Spinal cord (tissue), 10 donors: ENCODE data around the gene ZNF532. TPM values are rescaled to one million over a fixed set of nuclear protein-coding genes. Genes with fewer than 3 reads are reported as not detected.
A peak's percentile ranks its signal among the peaks of the same experiment; 100 is the strongest.

Source experiments
- DNase-seq, 6 donors: peaks; one replicate each; pipeline versions ENCODE4 v3.0.0 to v3.0.0-alpha.2; 2013 to 2015; ENCODE audit warnings: low spot score in 6 of 6, low read depth in 4 of 6
- H3K27ac ChIP-seq: one replicate; pipeline ENCODE4 v1.5.1; 2013; ENCODE audit warnings: low read depth, low read length, control low read depth
- H3K27me3 ChIP-seq: one replicate; pipeline ENCODE4 v1.6.1; 2013; ENCODE audit warnings: low read length; ENCODE audit not compliant: control insufficient read depth, insufficient read depth
- H3K36me3 ChIP-seq: one replicate; pipeline ENCODE4 v1.6.1; 2013; ENCODE audit warnings: low read length; ENCODE audit not compliant: control insufficient read depth, insufficient read depth
- H3K4me1 ChIP-seq: one replicate; pipeline ENCODE4 v1.6.1; 2013; ENCODE audit warnings: low read length; ENCODE audit not compliant: control insufficient read depth, insufficient read depth
- H3K4me3 ChIP-seq: one replicate; pipeline ENCODE4 v1.5.1; 2013; ENCODE audit warnings: low read depth, low read length, control low read depth
- H3K9me3 ChIP-seq: one replicate; pipeline ENCODE4 v1.6.1; 2013; ENCODE audit warnings: low read length; ENCODE audit not compliant: control insufficient read depth, insufficient read depth
- WGBS: methylation state at CpG from one replicate; pipeline ENCODE4 v1.1.5; 2013; ENCODE audit warnings: missing lambda C conversion rate; ENCODE audit not compliant: insufficient coverage; 5-methylcytosine and 5-hydroxymethylcytosine counted together
- polyA plus RNA-seq, 2 donors: library from polyadenylated mRNA; unstranded; fragments of 120-200 nt; gene quantifications; one replicate each; pipeline ENCODE4 v1.2.1, GENCODE V29; 2013; ENCODE audit not compliant: insufficient read length in 2 of 2
- total RNA-seq, 2 donors: library from RNA; depleted of rRNA in 1 of 2; stranded (reverse); fragments of 120-200 nt in 1 of 2; fragments of >200 nt in 1 of 2; gene quantifications; one replicate each; pipeline versions ENCODE4 v1.2.3 to v1.2.4, GENCODE V29; 2013 to 2014
- donor health status: healthy.

The ZNF532 gene
- total and polyA plus RNA-seq, 4 donors, result 106 to 147 (median 122) TPM

DNA sequence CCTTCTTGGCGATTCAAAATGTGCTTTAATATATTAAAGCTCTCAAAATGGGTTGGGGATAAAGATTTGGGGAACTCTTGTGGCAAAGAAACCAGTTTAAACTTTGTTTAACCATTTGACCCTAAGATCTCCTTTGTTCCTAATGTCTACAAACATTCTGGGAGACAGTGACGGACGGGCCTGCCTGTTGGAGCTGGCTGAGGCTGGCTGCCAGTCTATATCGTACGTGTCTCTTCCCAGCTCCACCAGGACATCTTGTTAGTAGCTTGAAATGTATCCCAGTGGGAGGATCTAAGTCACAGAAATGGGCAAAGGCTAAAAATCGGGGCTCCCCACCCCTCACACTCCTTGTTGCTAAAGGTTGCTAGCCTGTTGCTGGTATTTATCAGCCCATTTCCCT lies 30.7 kb downstream of the ZNF532 start:
- Histone ChIP-seq H3K36me3 (peaks cover 18% of the 10 kb centered on the region), H3K27me3 (no peaks in the 10 kb centered on the region), H3K4me3 (no peak overlapping the region), H3K9me3 (no peaks in the 10 kb centered on the region), H3K4me1 (peaks cover 42% of the 10 kb centered on the region), H3K27ac (peak overlapping the region; percentile 49)
- WGBS, result no CpG with 5 or more reads among the region's 6 CpGs
- peak in 1 of 6 donors; percentile 30 for DNase-seq

DNA sequence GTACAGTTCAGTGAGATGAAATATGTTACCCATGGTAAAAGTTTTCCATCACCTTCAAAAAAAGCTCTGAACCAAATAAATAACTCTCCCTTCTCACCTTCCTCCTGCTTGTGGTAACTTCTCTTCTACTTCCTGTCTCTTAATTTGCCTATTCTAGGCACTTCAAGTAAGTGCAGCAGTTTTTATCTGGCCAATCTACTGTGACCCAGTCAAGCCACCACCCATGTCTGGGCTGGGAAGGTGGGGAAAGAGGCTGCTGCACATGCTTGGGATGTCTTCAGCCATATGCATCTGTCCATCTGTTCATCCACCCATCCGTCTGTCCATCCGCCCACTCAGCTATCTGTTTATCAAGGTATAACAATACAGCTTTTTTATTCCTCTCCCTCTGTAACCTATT lies 31.6 kb downstream of the ZNF532 start:
- Histone ChIP-seq H3K27me3 (no peaks in the 10 kb centered on the region), H3K9me3 (no peaks in the 10 kb centered on the region), H3K27ac (no peak overlapping the region), H3K4me3 (no peak overlapping the region), H3K36me3 (peaks cover 16% of the 10 kb centered on the region), H3K4me1 (peaks cover 43% of the 10 kb centered on the region)
- no CpG with 5 or more reads among the region's 2 CpGs for WGBS
- DNase-seq, result no peak

DNA sequence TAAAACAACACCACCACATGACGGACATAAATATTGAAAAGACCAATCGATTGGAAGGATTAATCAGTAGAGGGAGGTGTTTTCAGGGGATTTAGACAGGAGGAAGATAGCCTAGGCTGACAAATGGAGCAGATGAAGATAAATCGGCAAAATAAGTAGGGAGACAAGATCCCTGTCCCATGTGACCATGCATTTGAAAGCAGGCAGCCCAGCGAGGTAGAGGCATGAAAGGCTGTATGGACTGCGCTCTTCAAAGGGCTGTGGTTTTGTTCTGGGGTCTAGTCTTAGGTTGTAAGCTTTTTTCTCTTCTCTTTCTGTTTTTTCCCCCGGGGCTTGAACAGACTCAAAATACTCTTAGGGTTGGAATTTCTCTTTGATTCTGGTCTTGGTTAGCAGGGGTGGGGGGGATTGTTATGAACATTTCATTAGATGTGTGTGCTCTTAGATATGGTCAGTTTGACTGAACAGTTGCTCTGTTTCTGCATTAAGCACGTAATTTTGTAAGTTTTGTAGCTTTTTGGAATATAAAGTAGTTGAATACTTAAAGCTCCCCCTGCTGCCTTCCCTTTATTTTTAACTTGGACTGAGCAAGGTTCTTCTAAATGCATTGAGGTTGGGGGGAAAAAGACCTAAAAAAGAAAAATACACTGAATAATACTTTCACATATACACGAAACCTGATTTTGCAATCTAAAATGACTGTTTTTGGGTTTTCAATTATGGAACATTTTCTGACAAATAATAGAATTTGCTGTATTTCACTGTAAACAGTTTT lies 32.2 kb downstream of the ZNF532 start:
- peaks cover 43% of the 10 kb centered on the region for H3K4me1 ChIP-seq
- peaks cover 22% of the 10 kb centered on the region for H3K36me3 ChIP-seq
- DNase-seq, result no peak
- no peak overlapping the region for H3K4me3 ChIP-seq
- 59% methylated on average over 3 of the region's 8 CpGs for WGBS
- H3K9me3 ChIP-seq, result no peaks in the 10 kb centered on the region
- H3K27me3 ChIP-seq, result no peaks in the 10 kb centered on the region
- H3K27ac ChIP-seq, result peak overlapping the region; percentile 26

DNA sequence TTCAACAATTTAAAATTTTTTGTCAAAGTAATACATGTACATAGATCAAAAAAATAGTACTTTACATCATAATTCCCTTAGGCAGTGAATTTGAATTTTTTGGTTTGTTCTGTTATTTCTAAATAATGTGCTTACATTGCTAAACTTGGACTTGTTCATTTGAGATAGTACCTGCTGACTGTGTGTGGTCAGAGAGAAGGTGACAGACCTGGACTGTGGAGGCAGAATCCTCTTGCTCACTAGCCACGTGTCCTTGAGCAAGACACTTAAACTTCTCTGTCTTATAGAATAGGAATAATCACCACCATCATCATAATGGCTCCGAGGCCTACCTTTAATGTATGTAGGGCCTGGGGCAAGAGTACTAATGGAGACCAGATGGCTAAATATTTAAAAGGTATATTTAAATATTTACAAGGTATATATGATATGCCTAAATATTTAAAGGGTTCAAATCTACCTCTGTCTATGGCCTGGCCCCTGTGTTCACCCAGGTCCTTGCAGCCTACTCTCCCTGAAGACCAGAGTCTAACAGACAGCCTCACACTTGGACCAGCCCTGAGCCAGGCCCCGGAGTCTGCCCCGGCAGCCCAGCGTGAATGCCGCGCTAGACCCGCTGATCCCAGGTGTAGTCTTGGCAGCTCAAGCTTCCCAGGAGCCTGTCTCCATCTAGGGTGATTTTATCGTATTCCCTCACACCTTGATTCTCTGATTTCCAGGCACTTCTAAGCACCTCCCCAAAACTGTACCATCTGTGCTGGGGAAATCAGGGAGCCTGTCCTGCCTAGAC lies 33.5 kb downstream of the ZNF532 start:
- Histone ChIP-seq H3K4me3 (no peak overlapping the region), H3K9me3 (no peaks in the 10 kb centered on the region), H3K27me3 (no peaks in the 10 kb centered on the region), H3K4me1 (peaks cover 37% of the 10 kb centered on the region), H3K36me3 (peaks cover 24% of the 10 kb centered on the region), H3K27ac (no peak overlapping the region)
- WGBS, result 91% methylated on average over 7 of the region's 9 CpGs
- DNase-seq, result no peak

DNA sequence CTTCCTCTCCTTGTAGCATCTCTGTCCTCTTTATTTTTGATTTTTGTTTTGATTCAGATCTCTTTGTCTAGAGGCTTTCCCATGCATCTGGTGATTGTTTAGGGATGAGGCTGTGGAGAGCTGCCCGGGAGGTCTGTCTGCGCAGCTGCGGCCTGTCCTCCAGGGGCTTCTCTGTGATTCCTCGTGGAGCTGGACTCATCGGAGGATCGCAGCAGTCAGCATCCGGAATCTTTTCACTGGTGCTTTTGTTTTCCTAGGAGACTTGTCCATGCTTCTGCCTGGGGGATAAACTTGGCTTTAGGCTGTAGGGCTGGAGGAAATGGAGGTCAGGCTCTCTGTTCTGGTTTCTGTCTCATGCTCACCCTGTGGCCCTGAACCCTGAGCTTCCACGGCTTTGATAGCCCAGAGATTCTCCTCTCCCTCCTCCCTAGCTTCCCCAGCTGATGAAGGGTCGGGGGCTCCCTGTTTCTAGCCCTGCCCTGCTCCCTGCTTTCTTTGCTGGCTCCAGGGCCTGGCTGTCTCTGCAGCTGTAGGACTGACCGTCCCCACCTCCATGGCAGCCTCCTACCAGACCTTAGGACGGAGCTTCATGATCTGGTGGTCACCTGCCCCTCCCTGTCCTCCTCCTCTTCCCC lies 35.5 kb downstream of the ZNF532 start:
- peak overlapping the region; percentile 16 for H3K27ac ChIP-seq
- no peak overlapping the region for H3K4me3 ChIP-seq
- peaks cover 25% of the 10 kb centered on the region for H3K36me3 ChIP-seq
- H3K9me3 ChIP-seq, result no peaks in the 10 kb centered on the region
- 72% methylated on average over 11 of the region's 11 CpGs for WGBS
- H3K27me3 ChIP-seq, result no peaks in the 10 kb centered on the region
- peaks cover 23% of the 10 kb centered on the region for H3K4me1 ChIP-seq
- DNase-seq, result no peak

DNA sequence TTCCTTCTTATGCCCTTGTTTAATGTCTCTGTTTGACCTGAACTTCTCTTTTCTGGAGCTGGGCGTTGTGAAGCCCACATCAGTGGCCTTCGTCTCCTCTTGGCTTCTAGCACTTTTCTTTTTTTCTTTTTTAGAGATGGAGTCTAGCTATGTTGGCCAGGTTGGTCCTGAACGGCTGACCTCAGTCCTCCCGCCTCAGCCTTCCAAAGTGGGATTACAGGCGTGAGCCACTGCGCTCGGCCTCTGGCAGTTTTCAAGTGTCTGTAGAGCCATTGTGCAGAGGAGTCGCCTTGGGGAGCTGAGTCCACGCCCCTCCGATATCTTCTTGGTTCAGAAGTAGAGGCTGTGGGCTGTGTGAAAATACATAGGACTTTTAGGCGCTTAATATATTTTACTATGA lies 36.5 kb downstream of the ZNF532 start:
- Histone ChIP-seq H3K27ac (no peak overlapping the region), H3K4me1 (peaks cover 14% of the 10 kb centered on the region), H3K36me3 (peaks cover 32% of the 10 kb centered on the region), H3K4me3 (no peak overlapping the region), H3K27me3 (no peaks in the 10 kb centered on the region), H3K9me3 (no peaks in the 10 kb centered on the region)
- WGBS, result 100% methylated on average over 7 of the region's 11 CpGs
- no peak for DNase-seq

DNA sequence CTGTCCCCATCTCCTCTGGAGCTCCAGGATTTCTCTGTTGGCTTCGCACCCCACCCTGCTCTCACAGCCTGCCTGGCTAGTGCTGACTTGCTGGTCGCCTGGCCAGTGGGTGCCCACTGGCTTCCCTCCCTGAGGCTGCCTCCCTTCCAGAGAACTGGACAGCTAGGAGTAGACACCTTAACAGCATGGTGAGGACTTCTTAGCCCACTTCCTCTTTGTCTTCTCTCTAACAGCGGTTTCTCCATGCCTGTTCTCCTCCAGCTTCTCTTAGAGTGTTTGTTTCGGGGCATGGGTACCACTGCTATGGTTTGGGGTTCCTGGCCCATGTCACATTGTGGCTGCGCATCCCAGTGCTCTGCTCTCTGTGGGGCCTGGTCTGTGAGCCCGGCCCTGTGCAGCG lies 37.1 kb downstream of the ZNF532 start:
- Histone ChIP-seq H3K4me3 (no peak overlapping the region), H3K27ac (no peak overlapping the region), H3K36me3 (peaks cover 32% of the 10 kb centered on the region), H3K4me1 (peaks cover 14% of the 10 kb centered on the region), H3K27me3 (no peaks in the 10 kb centered on the region), H3K9me3 (no peaks in the 10 kb centered on the region)
- WGBS, result 100% methylated on average over 6 of the region's 7 CpGs
- no peak for DNase-seq

DNA sequence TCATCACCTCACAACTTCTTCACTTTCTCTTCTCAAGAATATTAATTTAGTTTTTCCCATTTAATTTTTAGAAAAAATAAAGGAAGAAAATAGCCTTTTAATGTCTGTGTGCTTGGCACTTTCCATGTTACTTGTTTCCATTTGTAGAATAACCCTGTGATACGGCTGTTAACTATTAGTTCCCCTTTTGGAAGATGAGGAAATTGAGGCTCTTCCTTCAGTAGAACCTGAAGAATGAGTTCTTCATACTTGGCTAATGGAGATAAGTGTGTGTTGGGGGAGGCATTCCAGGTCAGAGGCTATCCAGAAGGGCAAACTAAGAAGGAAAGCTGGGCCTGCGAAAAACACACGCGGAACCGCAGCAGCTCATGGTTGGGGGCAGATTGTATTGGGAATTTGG lies 38.3 kb downstream of the ZNF532 start:
- no peak overlapping the region for H3K27ac ChIP-seq
- H3K27me3 ChIP-seq, result no peaks in the 10 kb centered on the region
- H3K4me3 ChIP-seq, result no peak overlapping the region
- H3K36me3 ChIP-seq, result peaks cover 32% of the 10 kb centered on the region
- 89% methylated on average over 5 of the region's 5 CpGs for WGBS
- peaks cover 19% of the 10 kb centered on the region for H3K4me1 ChIP-seq
- H3K9me3 ChIP-seq, result no peaks in the 10 kb centered on the region
- no peak for DNase-seq

DNA sequence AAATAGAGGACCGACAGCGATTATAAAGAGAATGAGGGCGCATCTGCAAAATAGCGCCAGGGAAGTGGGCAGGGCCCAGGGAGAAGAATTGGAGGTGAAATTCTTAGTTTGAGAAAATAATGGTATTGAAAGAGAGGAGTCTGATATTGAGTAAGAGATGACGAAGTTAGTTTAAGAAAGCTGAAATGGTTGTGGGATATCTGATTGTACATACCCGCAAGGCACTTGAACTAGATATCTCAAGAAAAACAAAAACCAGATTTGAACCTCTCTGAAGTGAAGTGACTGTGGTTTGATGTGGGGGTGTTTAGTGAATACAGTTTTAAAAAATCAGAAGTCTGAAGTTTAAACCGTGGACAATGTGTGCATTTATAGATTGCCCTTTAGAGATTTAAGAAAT lies 38.9 kb downstream of the ZNF532 start:
- 94% methylated on average over 5 of the region's 7 CpGs for WGBS

More for the DNA sequence above, 38.9 kb downstream of the ZNF532 start:
- Histone ChIP-seq H3K36me3 (peaks cover 28% of the 10 kb centered on the region), H3K4me3 (no peak overlapping the region), H3K27me3 (no peaks in the 10 kb centered on the region), H3K4me1 (peaks cover 16% of the 10 kb centered on the region), H3K27ac (no peak overlapping the region), H3K9me3 (no peaks in the 10 kb centered on the region)
- no peak for DNase-seq
